ENCODE measurements around the gene HRC.

- TF ChIP-seq POLR2A (IDR thresholded peaks at IDR 0.05) (no peak), POLR2AphosphoS5 (IDR thresholded peaks at IDR 0.05; ENCODE audit: insufficient read depth in 1 of 2, low read depth in 1 of 2) (no peak)
- TF ChIP-seq, protein P1, sequence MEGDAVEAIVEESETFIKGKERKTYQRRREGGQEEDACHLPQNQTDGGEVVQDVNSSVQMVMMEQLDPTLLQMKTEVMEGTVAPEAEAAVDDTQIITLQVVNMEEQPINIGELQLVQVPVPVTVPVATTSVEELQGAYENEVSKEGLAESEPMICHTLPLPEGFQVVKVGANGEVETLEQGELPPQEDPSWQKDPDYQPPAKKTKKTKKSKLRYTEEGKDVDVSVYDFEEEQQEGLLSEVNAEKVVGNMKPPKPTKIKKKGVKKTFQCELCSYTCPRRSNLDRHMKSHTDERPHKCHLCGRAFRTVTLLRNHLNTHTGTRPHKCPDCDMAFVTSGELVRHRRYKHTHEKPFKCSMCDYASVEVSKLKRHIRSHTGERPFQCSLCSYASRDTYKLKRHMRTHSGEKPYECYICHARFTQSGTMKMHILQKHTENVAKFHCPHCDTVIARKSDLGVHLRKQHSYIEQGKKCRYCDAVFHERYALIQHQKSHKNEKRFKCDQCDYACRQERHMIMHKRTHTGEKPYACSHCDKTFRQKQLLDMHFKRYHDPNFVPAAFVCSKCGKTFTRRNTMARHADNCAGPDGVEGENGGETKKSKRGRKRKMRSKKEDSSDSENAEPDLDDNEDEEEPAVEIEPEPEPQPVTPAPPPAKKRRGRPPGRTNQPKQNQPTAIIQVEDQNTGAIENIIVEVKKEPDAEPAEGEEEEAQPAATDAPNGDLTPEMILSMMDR (IDR thresholded peaks at IDR 0.05): no peak
Observed at GRCh38 chr19:49188626-49189200, 33.5 kb upstream of the HRC start.
